K562 (cell line): ENCODE results near the gene SNAP23. TPM values are rescaled to one million over a fixed set of nuclear protein-coding genes. Genes with fewer than 3 reads are reported as not detected.

ENCODE experiments used
- CBX8 ChIP-seq: fragments of 200-600 bp; sonication (generic); IDR thresholded peaks from 2 replicates; pipeline ENCODE4 v1.6.1; 2012; ENCODE audit warnings: borderline replicate concordance, mixed run types, low read depth, mild to moderate bottlenecking, moderate library complexity, mixed read lengths, low read length, control low read depth, inconsistent platforms; ENCODE audit not compliant: poor library complexity, severe bottlenecking; ENCODE audit errors: extremely low read depth
- CEBPB ChIP-seq: fragments of 450-650 bp; IDR thresholded peaks from 2 replicates; pipeline ENCODE4 v1.6.1; 2016; ENCODE audit warnings: missing genetic modification characterization, missing compliant biosample characterization
- CGGBP1 ChIP-seq: fragments of 250-450 bp; sonication (Bioruptor Pico); IDR thresholded peaks from 2 replicates; pipeline ENCODE4 v1.9.0; 2021; ENCODE audit warnings: mild to moderate bottlenecking
- CHCHD3 ChIP-seq: fragments of 250-450 bp; sonication (Bioruptor Pico); IDR thresholded peaks from 2 replicates; pipeline ENCODE4 v2.1.2; 2022; ENCODE audit warnings: mild to moderate bottlenecking
- CUX1 ChIP-seq: fragments of 200-800 bp; sonication (Bioruptor generic); IDR thresholded peaks from 2 replicates; pipeline ENCODE4 v1.6.1; 2016; ENCODE audit warnings: missing genetic modification characterization, missing compliant biosample characterization
- DIDO1 ChIP-seq: fragments of 450-650 bp; IDR thresholded peaks from 2 replicates; pipeline ENCODE4 v1.6.1; 2016; ENCODE audit warnings: low read depth, missing biosample characterization, missing genetic modification characterization
- E2F3 ChIP-seq: fragments of 250-450 bp; sonication (Bioruptor Pico); IDR thresholded peaks from 2 replicates; pipeline ENCODE4 v1.4.0; 2020; ENCODE audit warnings: mild to moderate bottlenecking
- FOSL1 ChIP-seq: fragments of 200-800 bp; sonication (Bioruptor generic); conservative IDR thresholded peaks from 2 replicates; pipeline ENCODE4 v1.6.1; 2016; ENCODE audit warnings: missing genetic modification characterization, missing compliant biosample characterization
- HDAC3 ChIP-seq: fragments of 450-650 bp; IDR thresholded peaks from 2 replicates; pipeline ENCODE4 v1.6.1; 2018; ENCODE audit warnings: borderline replicate concordance, mild to moderate bottlenecking, moderate library complexity; ENCODE audit not compliant: partially characterized antibody
- HIVEP1 ChIP-seq: fragments of 250-450 bp; sonication (Bioruptor Pico); IDR thresholded peaks from 2 replicates; pipeline ENCODE4 v1.4.0; 2020; ENCODE audit warnings: mild to moderate bottlenecking
- HLTF ChIP-seq: fragments of 450-650 bp; IDR thresholded peaks from 2 replicates; pipeline ENCODE4 v1.6.1; 2016
- HSF4 ChIP-seq: fragments of 250-450 bp; sonication (Bioruptor Pico); IDR thresholded peaks from 2 replicates; pipeline ENCODE4 v2.1.2; 2022; ENCODE audit warnings: mild to moderate bottlenecking, moderate library complexity, borderline replicate concordance
- MEIS2 ChIP-seq: fragments of 450-650 bp; IDR thresholded peaks from 2 replicates; pipeline ENCODE4 v1.6.1; 2014; ENCODE audit warnings: mild to moderate bottlenecking; ENCODE audit not compliant: partially characterized antibody
- NCOA2 ChIP-seq, 2 experiments: fragments of 450-650 bp; IDR thresholded peaks; 2 replicates each; pipeline ENCODE4 v1.6.1; 2018; ENCODE audit warnings: mild to moderate bottlenecking in 2 of 2, moderate library complexity in 1 of 2; ENCODE audit not compliant: partially characterized antibody in 2 of 2
- PPARD ChIP-seq: fragments of 250-450 bp; sonication (Bioruptor Pico); IDR thresholded peaks from 2 replicates; pipeline ENCODE4 v1.8.0; 2022; ENCODE audit warnings: inconsistent platforms, mild to moderate bottlenecking, moderate library complexity
- SIN3A ChIP-seq, 2 experiments: fragments of 150-350 bp in 1 of 2; IDR thresholded peaks; 2 replicates each; pipeline ENCODE4 v1.6.1; 2011 to 2016; ENCODE audit warnings: borderline replicate concordance in 2 of 2, low read depth in 2 of 2, low read length in 2 of 2, mild to moderate bottlenecking in 2 of 2, moderate library complexity in 2 of 2; ENCODE audit not compliant: control insufficient read depth in 1 of 2
- SMARCE1 ChIP-seq: fragments of 450-650 bp; IDR thresholded peaks from 2 replicates; pipeline ENCODE4 v1.7.1; 2016; ENCODE audit warnings: mild to moderate bottlenecking
- TBL1XR1 ChIP-seq, 2 experiments: IDR thresholded peaks; 2 replicates each; pipeline ENCODE4 v1.6.1; 2012; ENCODE audit warnings: improper control_type of control experiment in 2 of 2, low read length in 2 of 2, mild to moderate bottlenecking in 1 of 2
- TCF7L2 ChIP-seq: fragments of 150-350 bp; IDR thresholded peaks from 2 replicates; pipeline ENCODE4 v1.6.1; 2016; ENCODE audit warnings: low read depth, mild to moderate bottlenecking, low read length, moderate library complexity
- ZBTB33 ChIP-seq: sonication (generic); formaldehyde crosslinking; IDR thresholded peaks from 2 replicates; pipeline ENCODE4 v1.8.1; 2023; ENCODE audit warnings: mild to moderate bottlenecking, missing genetic modification reagents
- ZNF217 ChIP-seq: sonication (generic); formaldehyde crosslinking; IDR thresholded peaks from 2 replicates; pipeline ENCODE4 v1.8.0; 2022; ENCODE audit warnings: mild to moderate bottlenecking, missing genetic modification reagents
- polyA plus RNA-seq, 8 experiments: library from polyadenylated mRNA; depleted of rRNA in 4 of 8; stranded (reverse) in 5 of 8; unstranded in 3 of 8; fragments of >200 nt; fragmentation: Nextera tagmentation in 2 of 8; fragmentation: Illumina TruSeq in 1 of 8; extraction: Ambion mirVana in 2 of 8; extraction: Trizol in 1 of 8; gene quantifications; 2 replicates each; pipeline versions ENCODE4 v1.2.1 to v1.2.3, GENCODE V29; 2011 to 2014; ENCODE audit warnings: inconsistent platforms in 1 of 8, missing spikeins in 1 of 8
- total RNA-seq, 7 experiments: library from RNA; depleted of rRNA in 6 of 7; stranded (reverse); fragments of >200 nt in 6 of 7; fragmentation: Illumina TruSeq in 2 of 7; extraction: Trizol in 2 of 7; gene quantifications; 2 replicates each; pipeline versions ENCODE4 v1.2.1 to v1.2.3, GENCODE V29; 2011 to 2021; ENCODE audit warnings: low replicate concordance in 1 of 7

SNAP23 gene
- total and polyA plus RNA-seq, 9 of the 15 experiments (the other 6 are each of a cell fraction or from before 2014, with no cell fraction given) = 78.9 to 168 (median 117) TPM

- TF ChIP-seq CUX1 (CRISPR knock-in tag) (no peak), TCF7L2 (no peak), HIVEP1 (CRISPR knock-in tag) (no peak), HDAC3 (no peak), CBX8 (no peak), DIDO1 (tag) (no peak), CGGBP1 (CRISPR knock-in tag) (no peak), SIN3A (IDR thresholded peaks at IDR 0.05; ENCODE audit: borderline replicate concordance in 2 of 2, control insufficient read depth in 1 of 2, low read depth in 2 of 2, low read length in 2 of 2) (no peak), NCOA2 (IDR thresholded peaks at IDR 0.05; ENCODE audit: partially characterized antibody in 2 of 2) (no peak), HLTF (peak; percentile 27; the same call in 1 of the 2 replicates), FOSL1 (tag) (no peak), HSF4 (CRISPR knock-in tag) (no peak), ZNF217 (CRISPR knock-in tag) (no peak), ZBTB33 (CRISPR knock-in tag) (no peak), SMARCE1 (peak; percentile 46; the same call in 1 of the 2 replicates), E2F3 (CRISPR knock-in tag) (no peak), CEBPB (0 out of 2 replicates have a peak, but pooled peaks have one; percentile 15), CHCHD3 (CRISPR knock-in tag) (no peak), TBL1XR1 (IDR thresholded peaks at IDR 0.05; ENCODE audit: low read length in 2 of 2) (no peak), MEIS2 (no peak), PPARD (CRISPR knock-in tag) (no peak)
These were observed 54.4 kb downstream of the SNAP23 start (continued) for GRCh38 chr15:42549741-42550392.
